Measurements from ENCODE around the gene ARL6IP5. TPM values are rescaled to one million over a fixed set of nuclear protein-coding genes. Genes with fewer than 3 reads are reported as not detected.

Gene ARL6IP5
- total and polyA plus RNA-seq, 7 donors = 36.6 to 181 (median 110) TPM

DNA sequence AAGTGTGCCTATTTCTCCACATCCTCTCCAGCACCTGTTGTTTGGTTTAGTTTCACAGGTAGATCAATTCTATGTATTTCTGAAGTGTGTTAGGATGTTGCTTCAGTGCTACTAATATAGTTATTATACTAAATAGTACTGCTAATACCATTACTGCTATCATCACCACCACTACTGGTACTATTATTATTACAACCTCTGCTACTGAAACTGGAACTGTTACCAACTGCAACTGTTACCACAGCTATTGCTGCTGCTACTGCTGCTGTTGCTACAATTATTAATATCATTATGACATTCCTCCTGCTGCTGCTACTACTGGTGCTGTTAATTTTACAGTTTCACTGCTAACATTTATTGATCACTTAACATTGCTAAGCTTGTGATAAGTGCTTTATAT is 46.0 kb downstream of the ARL6IP5 start:
- H3K27ac ChIP-seq = no peak overlapping the region
- no peak for DNase-seq
- no peaks in the 10 kb centered on the region for H3K27me3 ChIP-seq
- no peaks in the 10 kb centered on the region for H3K9me3 ChIP-seq
- H3K4me3 ChIP-seq = no peak overlapping the region
- no peaks in the 10 kb centered on the region for H3K4me1 ChIP-seq
- TF ChIP-seq, protein P1, sequence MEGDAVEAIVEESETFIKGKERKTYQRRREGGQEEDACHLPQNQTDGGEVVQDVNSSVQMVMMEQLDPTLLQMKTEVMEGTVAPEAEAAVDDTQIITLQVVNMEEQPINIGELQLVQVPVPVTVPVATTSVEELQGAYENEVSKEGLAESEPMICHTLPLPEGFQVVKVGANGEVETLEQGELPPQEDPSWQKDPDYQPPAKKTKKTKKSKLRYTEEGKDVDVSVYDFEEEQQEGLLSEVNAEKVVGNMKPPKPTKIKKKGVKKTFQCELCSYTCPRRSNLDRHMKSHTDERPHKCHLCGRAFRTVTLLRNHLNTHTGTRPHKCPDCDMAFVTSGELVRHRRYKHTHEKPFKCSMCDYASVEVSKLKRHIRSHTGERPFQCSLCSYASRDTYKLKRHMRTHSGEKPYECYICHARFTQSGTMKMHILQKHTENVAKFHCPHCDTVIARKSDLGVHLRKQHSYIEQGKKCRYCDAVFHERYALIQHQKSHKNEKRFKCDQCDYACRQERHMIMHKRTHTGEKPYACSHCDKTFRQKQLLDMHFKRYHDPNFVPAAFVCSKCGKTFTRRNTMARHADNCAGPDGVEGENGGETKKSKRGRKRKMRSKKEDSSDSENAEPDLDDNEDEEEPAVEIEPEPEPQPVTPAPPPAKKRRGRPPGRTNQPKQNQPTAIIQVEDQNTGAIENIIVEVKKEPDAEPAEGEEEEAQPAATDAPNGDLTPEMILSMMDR (IDR thresholded peaks at IDR 0.05) = no peak
- TF ChIP-seq POLR2A (IDR thresholded peaks at IDR 0.05) (no peak), POLR2AphosphoS5 (IDR thresholded peaks at IDR 0.05) (no peak), EP300 (IDR thresholded peaks at IDR 0.05) (no peak)
- intact Hi-C loops (cut with DNase I) = no loop called here
- H3K36me3 ChIP-seq = no peaks in the 10 kb centered on the region

DNA sequence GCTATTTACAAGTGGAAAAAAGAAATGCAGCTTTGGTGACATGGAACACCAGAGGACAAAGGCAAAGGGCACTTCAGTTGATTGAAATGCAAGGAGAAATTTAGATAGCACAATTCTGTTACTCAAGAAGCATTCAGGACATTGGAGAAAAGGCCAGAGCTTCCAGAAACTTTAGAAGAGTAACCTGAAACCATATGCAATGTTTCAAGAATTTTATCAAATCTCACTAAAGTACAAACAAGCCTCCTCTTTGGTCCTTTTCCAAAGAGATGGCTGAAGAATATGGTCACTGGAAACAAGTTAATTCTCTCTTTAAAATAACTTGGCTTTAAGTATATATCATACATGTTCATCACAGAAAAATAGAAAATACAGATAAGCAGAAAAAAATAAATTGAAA is 52.3 kb downstream of the ARL6IP5 start:
- intact Hi-C loops (cut with DNase I) = no loop called here
- H3K4me1 ChIP-seq = no peaks in the 10 kb centered on the region
- H3K36me3 ChIP-seq = no peaks in the 10 kb centered on the region
- TF ChIP-seq POLR2A (IDR thresholded peaks at IDR 0.05) = no peak
- no peak overlapping the region for H3K27ac ChIP-seq
- no peak for DNase-seq
- H3K9me3 ChIP-seq = no peaks in the 10 kb centered on the region
- no peaks in the 10 kb centered on the region for H3K27me3 ChIP-seq
- H3K4me3 ChIP-seq = no peak overlapping the region

DNA sequence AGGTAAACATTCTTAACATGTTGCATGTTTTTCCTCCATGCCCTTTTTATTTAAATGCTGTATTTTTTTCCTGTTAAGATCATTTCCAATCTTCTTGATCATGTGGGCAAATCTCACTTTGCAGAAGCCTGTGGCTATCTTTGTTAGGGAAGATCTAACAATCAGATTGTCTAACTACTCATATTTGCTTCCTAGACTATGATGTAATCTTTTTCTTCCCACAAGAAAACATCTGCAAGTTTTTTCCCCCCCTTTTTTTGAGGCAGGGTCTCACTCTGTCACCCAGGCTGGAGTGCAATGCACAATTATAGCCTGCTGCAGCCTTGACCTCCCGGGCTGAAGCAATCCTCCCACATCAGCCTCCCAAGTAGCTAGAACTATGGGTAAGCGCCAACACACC is 52.7 kb downstream of the ARL6IP5 start:
- intact Hi-C loops (cut with DNase I) = no loop called here
- H3K27me3 ChIP-seq = no peaks in the 10 kb centered on the region
- WGBS, 2 donors = 89 to 97% methylated on average over 2 of the region's 2 CpGs
- no peak overlapping the region for H3K27ac ChIP-seq
- DNase-seq = no peak
- H3K9me3 ChIP-seq = no peaks in the 10 kb centered on the region
- TF ChIP-seq, protein P1 (IDR thresholded peaks at IDR 0.05) = no peak
- TF ChIP-seq EP300 (IDR thresholded peaks at IDR 0.05) = no peak
- TF ChIP-seq POLR2A (IDR thresholded peaks at IDR 0.05) = no peak
- TF ChIP-seq POLR2AphosphoS5 (IDR thresholded peaks at IDR 0.05) = no peak
- H3K4me3 ChIP-seq = no peak overlapping the region
- H3K4me1 ChIP-seq = no peaks in the 10 kb centered on the region
- H3K36me3 ChIP-seq = no peaks in the 10 kb centered on the region

DNA sequence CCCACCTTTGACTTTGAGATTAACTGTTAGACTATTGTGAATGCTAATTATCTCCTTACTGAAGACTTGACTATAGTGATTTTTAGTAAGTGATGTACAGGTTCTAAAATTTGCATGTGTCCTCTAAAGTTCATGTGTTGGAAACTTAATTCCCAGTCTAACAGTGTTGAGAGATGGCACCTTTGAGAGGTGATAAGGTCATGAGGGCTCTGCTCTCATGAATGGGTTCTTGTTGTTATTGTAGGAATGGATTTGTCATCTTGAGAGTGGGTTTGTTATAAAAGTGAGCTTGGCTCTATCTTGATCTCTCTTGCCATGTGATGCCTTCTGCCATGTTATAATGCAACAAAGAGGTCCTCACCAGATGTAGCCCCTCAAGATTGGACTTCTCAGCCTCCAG is 56.6 kb downstream of the ARL6IP5 start:
- TF ChIP-seq, protein P1 (IDR thresholded peaks at IDR 0.05) = no peak
- TF ChIP-seq POLR2A (IDR thresholded peaks at IDR 0.05) (no peak), POLR2AphosphoS5 (IDR thresholded peaks at IDR 0.05) (no peak)
- Histone ChIP-seq H3K9me3 (no peaks in the 10 kb centered on the region), H3K4me1 (no peaks in the 10 kb centered on the region), H3K4me3 (no peak overlapping the region), H3K27me3 (no peaks in the 10 kb centered on the region), H3K36me3 (no peaks in the 10 kb centered on the region), H3K27ac (no peak overlapping the region)
- intact Hi-C loops (cut with DNase I) = no loop called here
- no peak for DNase-seq

DNA sequence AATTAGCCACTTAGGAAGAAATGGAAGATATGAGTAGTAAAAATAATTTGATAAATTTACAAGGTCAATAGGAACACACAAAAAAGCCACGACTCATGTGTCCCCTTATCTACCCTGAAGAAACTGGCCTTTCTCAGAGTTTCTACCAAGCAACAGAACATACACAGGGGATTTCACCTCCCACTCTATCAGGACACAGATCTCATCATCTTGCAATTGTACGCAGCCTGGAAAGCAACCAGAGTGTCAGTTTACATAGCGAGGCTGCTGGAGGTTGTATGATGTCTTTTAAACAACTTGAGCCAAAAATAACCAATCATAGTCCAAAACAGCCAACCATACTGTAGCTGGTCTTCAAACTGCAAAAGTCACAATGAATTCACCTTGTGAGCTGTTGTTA is 57.4 kb downstream of the ARL6IP5 start:
- no peaks in the 10 kb centered on the region for H3K4me1 ChIP-seq
- no peak overlapping the region for H3K4me3 ChIP-seq
- no peaks in the 10 kb centered on the region for H3K36me3 ChIP-seq
- H3K27ac ChIP-seq = no peak overlapping the region
- TF ChIP-seq, protein P1 (IDR thresholded peaks at IDR 0.05) = no peak
- no peak for TF ChIP-seq POLR2A (IDR thresholded peaks at IDR 0.05)
- TF ChIP-seq EP300 (IDR thresholded peaks at IDR 0.05) = no peak
- TF ChIP-seq POLR2AphosphoS5 (IDR thresholded peaks at IDR 0.05) = no peak
- no peak for DNase-seq
- WGBS, 2 donors = 70 to 71% methylated on average over 3 of the region's 3 CpGs
- intact Hi-C loops (cut with DNase I) = no loop called here
- no peaks in the 10 kb centered on the region for H3K9me3 ChIP-seq
- H3K27me3 ChIP-seq = no peaks in the 10 kb centered on the region
